OCI-LY7 (cell line): ENCODE data around the gene TEX22. TPM values are rescaled to one million over a fixed set of nuclear protein-coding genes. Genes with fewer than 3 reads are reported as not detected.

Experiments
- BruUV-seq: library from RNA; stranded (reverse); fragments of 400-500 nt; replicated peaks from 2 replicates; lab custom pipeline; 2021; lab: Mats Ljungman, UMichigan
- CTCF ChIA-PET: fragments of 300-600 bp; sonication (Branson Sonifier 250); formaldehyde crosslinking; loops from one replicate; lab custom pipeline; 2022; ENCODE audit warnings: antibody characterized with exemption; ENCODE audit not compliant: unreplicated experiment; lab: Charles Lee
- POLR2A ChIA-PET: fragments of 300-600 bp; sonication (Branson Sonifier 250); formaldehyde crosslinking; loops from one replicate; lab custom pipeline; 2022; ENCODE audit warnings: antibody characterized with exemption; lab: Charles Lee
- DNase-seq: peaks from one replicate; pipeline ENCODE4 v3.0.0-alpha.2; 2015; ENCODE audit warnings: low spot score
- H2AFZ ChIP-seq: fragments of 200-600 bp; sonication (generic), shearing (Covaris generic); 2 replicates; pipeline ENCODE4 v1.6.1; 2014; ENCODE audit warnings: mild to moderate bottlenecking, antibody characterized with exemption, low read length, moderate library complexity
- H3K27ac ChIP-seq: fragments of 200-600 bp; sonication (generic); 2 replicates; pipeline ENCODE4 v1.5.1; 2014; ENCODE audit warnings: mixed run types, low read depth, mild to moderate bottlenecking, moderate library complexity, low read length, inconsistent platforms; ENCODE audit not compliant: poor library complexity, severe bottlenecking
- H3K36me3 ChIP-seq: fragments of 200-600 bp; sonication (generic); 2 replicates; pipeline ENCODE4 v1.6.1; 2014; ENCODE audit warnings: mild to moderate bottlenecking, antibody characterized with exemption, low read length, moderate library complexity, mixed read lengths; ENCODE audit not compliant: insufficient read depth
- H3K4me1 ChIP-seq: fragments of 200-600 bp; sonication (generic); 2 replicates; pipeline ENCODE4 v1.5.1; 2014; ENCODE audit warnings: mild to moderate bottlenecking, low read length; ENCODE audit not compliant: insufficient read depth, poor library complexity, severe bottlenecking
- H3K4me2 ChIP-seq: fragments of 200-600 bp; sonication (generic); 2 replicates; pipeline ENCODE4 v1.6.1; 2014; ENCODE audit warnings: mild to moderate bottlenecking, low read length
- H3K4me3 ChIP-seq: fragments of 200-600 bp; sonication (generic); 2 replicates; pipeline ENCODE4 v1.5.1; 2014; ENCODE audit warnings: mild to moderate bottlenecking, low read depth, low read length; ENCODE audit not compliant: poor library complexity, severe bottlenecking
- H3K79me2 ChIP-seq: fragments of 200-600 bp; sonication (generic); 2 replicates; pipeline ENCODE4 v1.6.1; 2016; ENCODE audit warnings: low read depth, mild to moderate bottlenecking, low read length, moderate library complexity, mixed read lengths; ENCODE audit not compliant: insufficient read depth
- H3K9me2 ChIP-seq: fragments of 200-600 bp; sonication (generic); 2 replicates; pipeline ENCODE4 v1.6.1; 2016; ENCODE audit warnings: mild to moderate bottlenecking, low read length, mixed read lengths; ENCODE audit not compliant: insufficient read depth
- H3K9me3 ChIP-seq: fragments of 200-600 bp; sonication (generic); 2 replicates; pipeline ENCODE4 v1.6.1; 2014; ENCODE audit warnings: mild to moderate bottlenecking, mixed run types, low read length, mixed read lengths
- H4K20me1 ChIP-seq: fragments of 200-600 bp; sonication (generic); 2 replicates; pipeline ENCODE4 v1.6.1; 2014; ENCODE audit warnings: mild to moderate bottlenecking, antibody characterized with exemption, low read length, moderate library complexity, mixed read lengths; ENCODE audit not compliant: insufficient read depth
- EZH2phosphoT487 ChIP-seq: fragments of 200-600 bp; sonication (generic); IDR thresholded peaks from 2 replicates; pipeline ENCODE4 v1.6.1; 2018; ENCODE audit warnings: low read depth, borderline replicate concordance, mild to moderate bottlenecking, mixed run types, antibody characterized with exemption, low read length, moderate library complexity, mixed read lengths
- intact Hi-C: fragments of 100-400 bp; cut with micrococcal nuclease; formaldehyde crosslinking; loops from one replicate; pipeline ENCODE4 v1.10.0; 2022; ENCODE audit not compliant: unreplicated experiment
- total RNA-seq, 2 experiments: library from RNA; depleted of rRNA in 1 of 2; stranded (reverse); fragments of >200 nt in 1 of 2; shearing (Covaris generic) in 1 of 2; gene quantifications; 2 replicates each; pipeline ENCODE4 v1.2.3, GENCODE V29; 2014 to 2022
- TF ChIP-seq, protein P1 (sequence below): fragments of 200-600 bp; sonication (generic); conservative IDR thresholded peaks from 2 replicates; pipeline ENCODE4 v1.5.1; 2014; ENCODE audit warnings: mild to moderate bottlenecking, antibody characterized with exemption, low read length, moderate library complexity, mixed read lengths

Gene TEX22
- total RNA-seq, 2 experiments from 2014 or later: 1.3 to 9.2 TPM

DNA sequence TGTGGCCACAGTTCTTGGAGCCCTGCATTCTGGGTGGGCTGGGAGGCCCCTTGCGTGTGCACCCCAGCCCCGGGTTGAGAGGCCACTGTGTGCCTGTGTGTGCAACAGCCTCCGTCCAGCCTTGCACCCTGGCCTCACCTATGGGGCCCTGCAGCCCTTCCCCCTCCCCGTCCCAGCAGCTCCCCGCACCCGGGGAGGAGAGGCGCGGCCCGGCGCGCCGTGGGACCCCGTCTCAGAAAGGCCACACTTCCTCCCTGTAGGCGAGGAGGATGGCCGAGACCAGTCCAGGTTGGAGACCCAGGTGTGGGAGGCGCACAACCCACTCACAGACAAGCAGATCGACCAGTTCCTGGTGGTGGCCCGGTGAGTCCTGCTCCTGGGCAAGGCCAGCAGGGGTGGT is 59.7 kb downstream of the TEX22 start:
- H3K4me2 ChIP-seq: no peak overlapping the region
- peaks cover 60% of the 10 kb centered on the region for H3K36me3 ChIP-seq
- intact Hi-C loops: no loop called here
- no peaks in the 10 kb centered on the region for H3K4me1 ChIP-seq
- H3K9me2 ChIP-seq: no peaks in the 10 kb centered on the region
- no peak overlapping the region for H3K27ac ChIP-seq
- no peaks in the 10 kb centered on the region for H4K20me1 ChIP-seq
- no peak overlapping the region for H2AFZ ChIP-seq
- POLR2A ChIA-PET: no interaction called here
- H3K4me3 ChIP-seq: no peak overlapping the region
- no TSS peak for BruUV-seq
- H3K9me3 ChIP-seq: no peaks in the 10 kb centered on the region
- no peak for DNase-seq
- TF ChIP-seq, protein P1, sequence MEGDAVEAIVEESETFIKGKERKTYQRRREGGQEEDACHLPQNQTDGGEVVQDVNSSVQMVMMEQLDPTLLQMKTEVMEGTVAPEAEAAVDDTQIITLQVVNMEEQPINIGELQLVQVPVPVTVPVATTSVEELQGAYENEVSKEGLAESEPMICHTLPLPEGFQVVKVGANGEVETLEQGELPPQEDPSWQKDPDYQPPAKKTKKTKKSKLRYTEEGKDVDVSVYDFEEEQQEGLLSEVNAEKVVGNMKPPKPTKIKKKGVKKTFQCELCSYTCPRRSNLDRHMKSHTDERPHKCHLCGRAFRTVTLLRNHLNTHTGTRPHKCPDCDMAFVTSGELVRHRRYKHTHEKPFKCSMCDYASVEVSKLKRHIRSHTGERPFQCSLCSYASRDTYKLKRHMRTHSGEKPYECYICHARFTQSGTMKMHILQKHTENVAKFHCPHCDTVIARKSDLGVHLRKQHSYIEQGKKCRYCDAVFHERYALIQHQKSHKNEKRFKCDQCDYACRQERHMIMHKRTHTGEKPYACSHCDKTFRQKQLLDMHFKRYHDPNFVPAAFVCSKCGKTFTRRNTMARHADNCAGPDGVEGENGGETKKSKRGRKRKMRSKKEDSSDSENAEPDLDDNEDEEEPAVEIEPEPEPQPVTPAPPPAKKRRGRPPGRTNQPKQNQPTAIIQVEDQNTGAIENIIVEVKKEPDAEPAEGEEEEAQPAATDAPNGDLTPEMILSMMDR: no peak
- no peak for TF ChIP-seq EZH2phosphoT487
- H3K79me2 ChIP-seq: no peaks in the 10 kb centered on the region
- CTCF ChIA-PET: no interaction called here

DNA sequence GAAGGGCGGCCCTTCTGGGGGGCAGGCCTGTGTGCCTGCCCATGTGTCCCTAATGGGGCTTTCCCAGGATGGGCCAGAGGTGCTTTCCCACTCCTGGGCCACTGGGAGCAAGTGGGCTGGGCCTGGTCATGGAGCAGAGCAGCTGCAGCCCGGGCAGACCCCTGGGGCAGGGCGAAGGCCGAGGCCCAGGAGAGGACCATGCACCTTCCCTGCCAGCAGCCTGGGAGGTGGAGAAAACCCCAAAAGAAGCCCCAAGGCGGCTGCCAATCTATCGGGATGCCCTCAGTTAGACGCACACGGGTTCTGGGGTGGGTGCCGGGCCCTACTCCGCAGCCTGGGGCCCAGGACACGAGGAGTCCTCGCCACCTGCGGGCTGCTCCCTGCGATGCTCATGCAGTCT is 60.2 kb downstream of the TEX22 start:
- TF ChIP-seq EZH2phosphoT487: no peak
- TF ChIP-seq, protein P1: no peak
- Histone ChIP-seq H3K4me1 (no peaks in the 10 kb centered on the region), H3K9me2 (no peaks in the 10 kb centered on the region), H4K20me1 (no peaks in the 10 kb centered on the region), H3K36me3 (peaks cover 62% of the 10 kb centered on the region), H3K9me3 (no peaks in the 10 kb centered on the region), H3K4me2 (no peak overlapping the region), H3K4me3 (no peak overlapping the region), H3K27ac (no peak overlapping the region), H2AFZ (no peak overlapping the region), H3K79me2 (no peaks in the 10 kb centered on the region)
- CTCF ChIA-PET: no interaction called here
- BruUV-seq: no TSS peak
- no peak for DNase-seq
- intact Hi-C loops: no loop called here
- POLR2A ChIA-PET: no interaction called here

DNA sequence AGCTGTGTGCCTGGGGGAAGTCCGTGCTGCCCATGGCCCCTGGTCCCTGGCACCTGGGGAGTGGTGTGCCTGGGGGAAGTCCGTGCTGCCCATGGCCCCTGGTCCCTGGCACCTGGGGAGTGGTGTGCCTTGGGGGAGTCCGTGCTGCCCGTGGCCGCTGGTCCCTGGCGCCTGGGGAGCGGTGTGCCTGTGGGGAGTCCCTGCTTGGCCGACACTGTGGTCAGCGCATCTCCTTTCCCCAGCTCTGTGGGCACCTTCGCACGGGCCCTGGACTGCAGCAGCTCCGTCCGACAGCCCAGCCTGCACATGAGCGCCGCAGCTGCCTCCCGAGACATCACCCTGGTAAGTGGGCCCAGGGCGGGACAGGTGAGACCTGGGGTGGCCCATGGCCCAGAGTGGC is 61.8 kb downstream of the TEX22 start:
- H3K4me1 ChIP-seq: no peaks in the 10 kb centered on the region
- intact Hi-C loops: no loop called here
- H3K4me3 ChIP-seq: no peak overlapping the region
- no peaks in the 10 kb centered on the region for H3K9me3 ChIP-seq
- BruUV-seq: no TSS peak
- CTCF ChIA-PET: no interaction called here
- H3K27ac ChIP-seq: no peak overlapping the region
- DNase-seq: no peak
- POLR2A ChIA-PET: no interaction called here
- no peaks in the 10 kb centered on the region for H3K79me2 ChIP-seq
- no peak overlapping the region for H2AFZ ChIP-seq
- H3K36me3 ChIP-seq: peaks cover 61% of the 10 kb centered on the region
- H3K9me2 ChIP-seq: no peaks in the 10 kb centered on the region
- H3K4me2 ChIP-seq: no peak overlapping the region
- TF ChIP-seq, protein P1: no peak
- TF ChIP-seq EZH2phosphoT487: no peak
- H4K20me1 ChIP-seq: no peaks in the 10 kb centered on the region
